ENCODE results near the gene R3HCC1L.
"Not testable (repeated sequence)": the region's sequence is repeated elsewhere in the genome, so short reads cannot be mapped to it uniquely, and the experiment has no call there.

The R3HCC1L gene

DNA sequence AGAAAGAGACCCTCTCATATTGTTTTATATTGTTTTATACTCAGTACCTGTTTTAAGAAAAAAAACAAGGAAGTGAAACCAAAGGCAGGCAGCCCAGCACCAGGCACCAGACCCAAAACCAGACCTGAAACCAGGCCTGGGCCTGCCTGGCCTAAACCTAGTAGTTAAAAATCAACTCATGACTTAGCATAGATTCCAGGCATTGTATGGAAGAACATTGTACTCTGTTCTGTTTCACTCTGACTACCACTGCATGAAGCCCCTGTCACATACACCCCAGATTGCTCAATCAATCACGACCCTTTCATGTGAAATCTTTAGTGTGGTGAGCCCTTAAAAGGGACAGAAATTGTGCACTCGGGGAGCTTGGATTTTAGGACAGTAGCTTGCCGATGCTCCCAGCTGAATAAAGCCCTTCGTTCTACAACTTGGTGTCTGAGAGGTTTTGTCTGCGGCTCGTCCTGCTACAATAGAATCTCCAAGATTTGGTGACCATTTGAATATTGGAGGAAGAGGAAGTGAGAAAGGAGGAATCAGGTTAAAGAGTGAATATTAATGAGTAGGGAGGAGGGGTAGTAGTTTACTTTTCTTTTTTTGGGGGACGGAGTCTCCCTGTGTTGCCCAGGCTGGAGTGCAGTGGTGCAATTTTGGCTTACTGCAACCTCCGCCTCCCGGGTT is 1.2 kb upstream of the R3HCC1L start:
- DNase-seq, result not testable (repeated sequence)

GRCh38 chr10:98134117-98134430 is 383 bp upstream of the R3HCC1L start:
- no peak for DNase-seq

- DNase-seq, result no peak
Measured at GRCh38 chr10:98135222-98135899, 904 bp downstream of the R3HCC1L start.

GRCh38 chr10:98136775-98137174 is 2.3 kb downstream of the R3HCC1L start:
- not testable (repeated sequence) for DNase-seq

DNA sequence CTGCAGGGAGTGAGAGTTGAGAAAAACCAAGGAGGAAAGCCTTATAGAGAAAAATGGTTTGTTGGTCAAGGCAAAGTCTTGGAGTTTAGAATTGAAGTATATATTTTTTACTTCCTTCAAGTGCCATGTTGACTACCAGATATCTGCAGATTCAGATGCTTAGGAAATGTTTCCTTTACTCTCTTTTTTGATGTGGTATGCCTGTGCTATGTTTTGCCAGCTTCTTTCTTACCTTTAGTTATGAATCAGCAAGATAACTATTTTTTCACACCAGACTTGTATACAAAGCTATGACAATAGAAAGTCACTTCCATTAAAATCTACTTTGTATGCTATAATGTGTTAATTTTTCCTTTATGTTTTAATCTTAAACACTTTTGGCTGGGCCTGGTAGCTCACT is 3.6 kb downstream of the R3HCC1L start:
- no peak for DNase-seq

DNA sequence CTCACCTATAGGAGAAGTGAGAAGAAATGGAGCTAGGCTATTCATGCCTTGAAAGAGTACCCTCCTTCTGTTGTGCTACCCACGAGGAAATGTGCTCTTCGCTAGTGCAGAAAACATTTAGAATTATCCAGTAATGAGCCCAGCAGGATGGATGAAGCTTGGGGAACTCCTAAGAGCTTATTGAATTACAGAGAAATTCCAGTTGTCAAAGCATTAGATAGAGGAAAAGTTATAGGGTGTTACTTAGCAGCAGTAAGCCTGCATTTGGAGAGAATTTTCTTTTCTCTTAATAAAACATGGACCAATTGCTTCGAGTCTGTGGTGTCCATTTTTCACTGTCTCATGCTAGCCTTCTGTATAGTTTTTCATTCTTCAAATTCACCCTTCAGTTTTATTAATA is 5.0 kb downstream of the R3HCC1L start:
- DNase-seq, result no peak

DNA sequence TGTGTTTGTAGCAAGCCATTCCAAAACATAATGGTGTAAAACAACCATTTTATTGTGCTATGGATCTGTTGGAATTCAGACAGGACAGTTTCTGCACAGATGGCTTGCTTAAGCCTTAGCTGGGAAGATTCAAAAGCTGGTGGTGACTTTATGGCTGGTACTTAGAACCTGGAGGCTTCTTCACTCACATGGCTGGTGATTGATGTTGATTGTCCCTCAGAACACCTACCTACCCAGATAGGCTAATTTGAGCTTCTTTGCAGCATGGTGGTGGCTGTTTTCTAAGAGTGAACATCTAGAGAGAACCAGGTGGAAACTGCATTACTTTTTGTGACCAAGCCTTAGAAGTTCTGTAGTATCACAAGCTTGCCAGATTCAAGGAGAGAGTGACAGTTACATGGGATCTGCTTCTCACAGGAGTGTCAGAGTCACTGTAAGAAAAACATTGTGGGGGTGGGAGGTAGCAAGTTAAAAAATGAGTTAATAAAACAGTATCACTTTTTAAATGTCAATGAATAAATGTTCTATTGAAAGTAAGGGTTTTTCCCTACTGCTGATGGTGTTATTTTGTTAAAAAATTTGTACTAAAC is 7.1 kb downstream of the R3HCC1L start:
- DNase-seq, result no peak

DNA sequence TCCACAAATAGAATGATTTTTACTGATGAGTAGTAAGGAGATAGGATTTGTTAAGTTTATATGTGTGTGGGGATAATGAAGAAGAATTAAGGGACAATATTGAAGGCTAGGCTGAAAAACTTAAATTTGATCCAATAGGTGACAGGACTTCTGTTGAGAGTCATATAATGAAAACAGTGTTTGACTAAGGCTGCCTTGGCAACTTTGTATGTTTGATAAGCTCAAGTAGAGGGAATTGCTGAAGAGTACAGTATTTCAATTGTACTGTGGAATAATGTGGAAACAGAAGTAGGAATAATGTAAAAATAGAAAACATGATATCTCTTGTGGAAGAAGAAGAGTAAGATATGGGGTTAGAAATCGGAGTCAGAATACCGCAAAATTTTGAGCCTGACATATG is 10.5 kb downstream of the R3HCC1L start:
- no peak for DNase-seq

- DNase-seq, result no peak
Measured at GRCh38 chr10:98149858-98150257, 15.4 kb downstream of the R3HCC1L start.

DNA sequence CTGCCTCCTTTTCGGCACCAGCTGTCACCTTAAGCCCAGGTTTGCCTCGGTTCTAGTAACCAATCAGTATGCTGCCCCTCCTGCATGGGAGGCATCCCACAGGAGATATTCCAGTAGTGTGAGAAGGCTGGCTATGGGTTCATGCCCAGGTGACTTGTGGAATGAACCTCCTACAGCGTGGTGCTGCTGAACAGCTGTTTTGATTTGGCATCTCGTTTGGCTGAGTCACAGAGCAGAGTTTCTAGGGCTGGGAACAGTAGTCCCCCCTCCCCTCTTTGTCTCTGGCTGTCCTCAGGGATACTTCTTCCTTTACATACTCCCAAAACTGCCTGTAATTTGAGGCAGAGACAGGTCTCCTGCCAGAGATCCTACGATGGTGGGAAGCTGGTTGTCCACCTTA is 16.1 kb downstream of the R3HCC1L start:
- no peak for DNase-seq

GRCh38 chr10:98152778-98153177 is 18.3 kb downstream of the R3HCC1L start:
- not testable (repeated sequence) for DNase-seq

- not testable (repeated sequence) for DNase-seq
Measured at GRCh38 chr10:98153213-98153958, 18.9 kb downstream of the R3HCC1L start.

- DNase-seq, result no peak
Measured at GRCh38 chr10:98154076-98154475, 19.6 kb downstream of the R3HCC1L start.

DNA sequence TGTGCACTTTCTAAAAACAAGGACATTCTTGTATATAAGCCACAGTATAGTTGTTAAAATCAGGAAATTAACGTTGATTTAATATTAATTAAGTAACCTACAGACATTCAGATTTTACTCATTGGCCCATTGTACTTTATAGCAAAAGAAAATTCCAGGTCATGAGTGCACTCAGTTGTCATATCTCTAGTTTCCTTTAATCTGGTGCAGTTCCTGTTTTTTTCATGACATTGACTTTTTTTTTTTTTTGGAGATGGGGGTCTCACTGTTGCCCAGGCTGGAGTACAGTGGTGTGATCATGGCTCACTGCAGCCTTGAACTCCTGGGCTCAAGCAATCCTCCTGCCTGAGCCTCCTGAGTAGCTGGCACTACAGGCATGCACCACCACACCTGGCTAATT is 24.1 kb downstream of the R3HCC1L start:
- DNase-seq, result no peak

- DNase-seq, result no peak
Measured at GRCh38 chr10:98163941-98164340, 29.5 kb downstream of the R3HCC1L start.

GRCh38 chr10:98167191-98167590 is 32.7 kb downstream of the R3HCC1L start:
- DNase-seq, result no peak

- DNase-seq, result no peak
Measured at GRCh38 chr10:98168147-98168546, 33.7 kb downstream of the R3HCC1L start.

DNA sequence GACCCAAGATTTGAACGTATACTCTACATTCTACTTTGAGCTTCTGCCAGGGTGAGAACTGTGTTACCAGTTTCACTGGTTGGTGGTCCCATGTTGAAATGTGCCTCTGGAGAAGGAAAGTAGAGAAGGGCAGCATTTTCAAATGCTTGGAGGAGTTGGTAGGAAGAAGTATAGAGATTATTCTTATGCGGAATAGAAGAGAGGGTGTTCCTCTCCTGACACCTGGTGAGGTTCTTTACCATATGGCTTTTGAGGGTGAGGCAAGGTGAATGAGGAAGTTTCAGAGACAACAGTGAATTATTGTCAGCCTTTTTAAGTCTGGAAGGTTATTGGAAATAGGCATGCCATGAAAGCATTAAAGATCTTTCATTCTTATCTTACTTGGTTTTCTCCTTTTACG is 34.3 kb downstream of the R3HCC1L start:
- no peak for DNase-seq

DNA sequence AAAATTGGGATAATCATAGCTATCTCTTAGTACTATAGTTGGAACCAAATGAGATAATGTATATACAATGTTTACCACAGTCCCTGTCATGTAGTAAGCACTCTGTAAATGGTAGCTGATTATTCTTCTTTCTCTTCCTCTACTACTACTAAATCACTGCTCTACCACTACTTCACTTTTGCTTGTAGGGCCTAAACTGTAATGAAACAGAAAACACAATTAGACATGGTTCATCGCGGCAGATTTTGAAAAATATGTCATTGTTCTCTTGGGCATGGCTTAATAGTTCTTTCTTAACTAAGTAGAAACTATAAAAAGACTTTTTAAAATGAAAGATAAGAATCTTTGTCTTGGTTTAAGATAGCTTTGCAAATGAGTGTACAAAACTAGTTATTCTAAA is 34.9 kb downstream of the R3HCC1L start:
- no peak for DNase-seq

DNA sequence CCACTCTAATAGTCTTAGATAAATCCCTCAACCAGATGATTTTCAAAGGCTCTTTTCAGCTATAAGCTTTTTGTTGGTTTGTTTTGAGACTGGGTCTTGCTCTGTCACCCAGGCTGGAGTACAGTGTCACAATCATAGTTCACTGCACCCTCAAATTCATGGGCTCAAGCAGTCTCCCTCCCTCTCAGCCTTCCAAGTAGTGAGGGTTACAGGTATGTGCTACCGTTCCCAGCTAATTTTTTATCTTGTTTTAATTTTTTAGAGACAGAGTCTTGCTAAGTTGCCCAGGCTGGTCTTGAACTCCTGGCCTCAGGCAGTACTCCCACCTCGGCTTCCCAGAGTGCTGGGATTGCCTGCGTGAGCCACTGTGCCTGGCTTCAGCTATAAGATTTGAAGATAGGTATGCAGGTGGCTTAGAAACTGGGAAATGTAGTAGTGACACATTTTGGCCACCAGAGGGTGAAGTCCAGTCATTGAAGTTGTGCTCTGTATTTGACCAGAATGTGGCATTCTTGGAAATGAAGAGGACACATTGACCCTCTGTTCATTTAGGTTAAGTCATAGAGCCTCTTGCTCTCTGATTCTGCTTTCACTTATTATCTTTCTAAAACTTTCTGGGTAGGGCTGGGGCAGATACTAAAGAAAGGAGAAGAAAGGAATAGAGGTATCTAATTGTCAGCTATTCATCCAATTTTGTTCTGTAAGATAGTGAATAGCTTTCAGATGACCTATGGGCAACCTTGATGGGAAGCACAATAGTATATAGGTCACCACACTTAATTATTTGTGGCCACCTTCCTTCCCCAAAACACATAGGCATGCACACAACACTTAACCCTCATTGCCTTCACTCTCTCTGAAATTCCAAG is 36.0 kb downstream of the R3HCC1L start:
- DNase-seq, result no peak

GRCh38 chr10:98172073-98172472 is 37.6 kb downstream of the R3HCC1L start:
- DNase-seq, result no peak

- no peak for DNase-seq
Measured at GRCh38 chr10:98172495-98172894, 38.0 kb downstream of the R3HCC1L start.

DNA sequence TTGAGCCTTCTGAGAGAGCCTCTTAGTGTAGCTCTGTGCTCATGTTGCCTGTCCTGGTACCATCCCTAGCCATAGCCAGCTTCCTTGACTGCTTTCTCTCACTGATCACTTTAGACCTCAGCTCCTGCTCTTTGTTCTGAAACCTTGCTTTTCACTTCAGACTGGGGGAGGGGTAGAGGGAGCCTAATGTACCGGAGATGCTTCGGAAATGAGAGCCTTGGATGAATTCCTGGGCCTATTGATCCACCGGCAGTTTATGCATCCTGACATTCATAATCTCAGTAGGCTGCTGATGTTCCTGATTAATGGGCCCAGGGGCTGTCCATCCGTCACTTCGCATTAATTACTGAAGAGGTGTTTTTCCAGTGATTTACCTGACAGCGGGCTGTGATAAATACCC is 38.8 kb downstream of the R3HCC1L start:
- DNase-seq, result no peak

All from NK-92 treated with Interleukin-12 subunit alpha and Interleukin-12 subunit beta, amount 100 ng/mL, for 24 hours (cell line).